K562 (cell line): ENCODE data around the gene RPS6KA2.

Experiments
- CBFA2T3 ChIP-seq: fragments of 450-650 bp; IDR thresholded peaks from 2 replicates; pipeline ENCODE4 v1.6.1; 2017
- CBX5 ChIP-seq: IDR thresholded peaks from 2 replicates; pipeline ENCODE4 v1.6.1; 2014; ENCODE audit warnings: low read depth, borderline replicate concordance
- CREB1 ChIP-seq, 2 experiments: sonication (generic) in 1 of 2; formaldehyde crosslinking in 1 of 2; IDR thresholded peaks; 2 replicates each; pipeline versions ENCODE4 v1.6.1 to v1.8.0; 2012 to 2022; ENCODE audit warnings: inconsistent platforms in 1 of 2, mild to moderate bottlenecking in 1 of 2, missing genetic modification reagents in 1 of 2, moderate library complexity in 1 of 2
- HDAC6 ChIP-seq: IDR thresholded peaks from 2 replicates; pipeline ENCODE4 v1.6.1; 2012; ENCODE audit warnings: low read depth, mild to moderate bottlenecking, control low read depth, inconsistent platforms, low read length, moderate library complexity
- SREBF1 ChIP-seq: fragments of 150-350 bp; IDR thresholded peaks from 2 replicates; pipeline ENCODE4 v1.6.1; 2014; ENCODE audit warnings: antibody characterized with exemption, low read depth, low read length, borderline replicate concordance
- TF ChIP-seq, protein P1 (sequence below), 3 experiments: IDR thresholded peaks in 2 of 3; conservative IDR thresholded peaks in 1 of 3; 2 replicates each; pipeline ENCODE4 v1.5.1; 2011 to 2012; ENCODE audit warnings: low read length in 3 of 3, mild to moderate bottlenecking in 3 of 3, control low read depth in 2 of 3, improper control_type of control experiment in 1 of 3, inconsistent platforms in 1 of 3, low read depth in 1 of 3, mixed read lengths in 1 of 3, moderate library complexity in 1 of 3; ENCODE audit not compliant: insufficient read depth in 2 of 3

DNA sequence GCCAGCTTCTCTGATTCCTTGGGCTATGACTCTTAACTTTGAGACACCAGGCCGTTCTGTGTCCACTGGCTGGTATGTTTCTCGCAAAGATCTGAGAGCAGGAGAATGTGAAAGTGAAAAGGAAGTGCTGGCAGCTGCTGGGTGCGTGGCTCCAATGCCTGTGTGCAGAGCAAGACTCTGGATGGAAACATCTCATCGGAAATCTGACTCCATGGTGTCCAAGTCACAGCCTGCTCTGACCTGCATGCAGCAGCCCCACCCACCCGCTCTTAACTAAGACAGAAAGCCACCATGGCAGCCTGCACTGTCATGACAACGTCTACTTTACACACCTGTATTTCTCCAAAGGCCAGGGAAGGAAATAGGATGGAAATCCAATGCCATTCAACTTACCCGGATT is 178.0 kb downstream of the RPS6KA2 start:
- TF ChIP-seq CREB1 (IDR thresholded peaks at IDR 0.05): no peak
- no peak for TF ChIP-seq CREB1 (CRISPR knock-in tag; IDR thresholded peaks at IDR 0.05)
- TF ChIP-seq, protein P1, sequence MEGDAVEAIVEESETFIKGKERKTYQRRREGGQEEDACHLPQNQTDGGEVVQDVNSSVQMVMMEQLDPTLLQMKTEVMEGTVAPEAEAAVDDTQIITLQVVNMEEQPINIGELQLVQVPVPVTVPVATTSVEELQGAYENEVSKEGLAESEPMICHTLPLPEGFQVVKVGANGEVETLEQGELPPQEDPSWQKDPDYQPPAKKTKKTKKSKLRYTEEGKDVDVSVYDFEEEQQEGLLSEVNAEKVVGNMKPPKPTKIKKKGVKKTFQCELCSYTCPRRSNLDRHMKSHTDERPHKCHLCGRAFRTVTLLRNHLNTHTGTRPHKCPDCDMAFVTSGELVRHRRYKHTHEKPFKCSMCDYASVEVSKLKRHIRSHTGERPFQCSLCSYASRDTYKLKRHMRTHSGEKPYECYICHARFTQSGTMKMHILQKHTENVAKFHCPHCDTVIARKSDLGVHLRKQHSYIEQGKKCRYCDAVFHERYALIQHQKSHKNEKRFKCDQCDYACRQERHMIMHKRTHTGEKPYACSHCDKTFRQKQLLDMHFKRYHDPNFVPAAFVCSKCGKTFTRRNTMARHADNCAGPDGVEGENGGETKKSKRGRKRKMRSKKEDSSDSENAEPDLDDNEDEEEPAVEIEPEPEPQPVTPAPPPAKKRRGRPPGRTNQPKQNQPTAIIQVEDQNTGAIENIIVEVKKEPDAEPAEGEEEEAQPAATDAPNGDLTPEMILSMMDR (IDR thresholded peaks at IDR 0.05 in 2 of 3, conservative IDR thresholded peaks at IDR 0.05 in 1 of 3; ENCODE audit: insufficient read depth in 2 of 3, low read depth in 1 of 3, low read length in 3 of 3): no peak
- no peak for TF ChIP-seq CBFA2T3
- no peak for TF ChIP-seq CBX5
- TF ChIP-seq HDAC6: no peak
- TF ChIP-seq SREBF1: no peak
